HEK293T (cell line): ENCODE measurements around the gene SAA2.

Experiments used
- ELF4 ChIP-seq: fragments of 450-650 bp; IDR thresholded peaks from 2 replicates; pipeline ENCODE4 v1.6.1; 2017; ENCODE audit warnings: antibody characterized with exemption
- FOXA1 ChIP-seq: fragments of 450-650 bp; IDR thresholded peaks from 2 replicates; pipeline ENCODE4 v1.6.1; 2016; ENCODE audit warnings: mild to moderate bottlenecking
- FOXK2 ChIP-seq: fragments of 450-650 bp; IDR thresholded peaks from 2 replicates; pipeline ENCODE4 v1.6.1; 2016; ENCODE audit warnings: mild to moderate bottlenecking
- FOXM1 ChIP-seq: fragments of 450-650 bp; IDR thresholded peaks from 2 replicates; pipeline ENCODE4 v1.6.1; 2017; ENCODE audit warnings: mild to moderate bottlenecking, borderline replicate concordance
- HDGF ChIP-seq: fragments of 450-650 bp; IDR thresholded peaks from 2 replicates; pipeline ENCODE4 v1.6.1; 2017; ENCODE audit warnings: antibody characterized with exemption, borderline replicate concordance
- L3MBTL2 ChIP-seq: fragments of 450-650 bp; conservative IDR thresholded peaks from 2 replicates; pipeline ENCODE4 v1.6.1; 2016; ENCODE audit warnings: mild to moderate bottlenecking
- LEF1 ChIP-seq: fragments of 450-650 bp; IDR thresholded peaks from 2 replicates; pipeline ENCODE4 v1.6.1; 2017; ENCODE audit warnings: mild to moderate bottlenecking, borderline replicate concordance
- NFRKB ChIP-seq: fragments of 450-650 bp; IDR thresholded peaks from 2 replicates; pipeline ENCODE4 v1.6.1; 2016; ENCODE audit warnings: mild to moderate bottlenecking, moderate library complexity
- SP1 ChIP-seq: fragments of 450-650 bp; IDR thresholded peaks from 2 replicates; pipeline ENCODE4 v1.6.1; 2017
- SUZ12 ChIP-seq: fragments of 450-650 bp; IDR thresholded peaks from 2 replicates; pipeline ENCODE4 v1.6.1; 2016; ENCODE audit warnings: mild to moderate bottlenecking
- TARDBP ChIP-seq: fragments of 450-650 bp; IDR thresholded peaks from 2 replicates; pipeline ENCODE4 v1.6.1; 2016
- ZNF384 ChIP-seq: fragments of 450-650 bp; IDR thresholded peaks from 2 replicates; pipeline ENCODE4 v1.6.1; 2016
- TF ChIP-seq, protein P1 (sequence below): fragments of 450-650 bp; IDR thresholded peaks from 2 replicates; pipeline ENCODE4 v1.6.1; 2016

DNA sequence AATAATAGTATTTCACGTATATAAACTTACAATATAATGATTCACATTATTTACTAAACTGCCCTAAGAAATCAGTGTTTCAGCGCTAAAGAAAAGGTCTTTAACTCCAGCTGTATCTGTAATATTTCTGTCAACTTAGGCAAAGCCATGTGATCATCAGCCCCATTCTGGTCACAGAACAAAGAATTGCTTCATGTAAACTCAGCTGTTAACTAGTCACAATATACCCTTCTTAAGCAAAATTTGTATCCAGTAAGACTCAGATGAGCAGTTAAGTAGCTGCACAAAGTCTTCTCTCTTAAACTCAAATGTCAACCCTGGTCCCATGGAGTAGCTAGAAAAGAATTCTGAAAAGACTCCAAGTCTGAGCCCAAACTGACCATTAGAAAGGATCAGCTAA, 46.8 kb upstream of the SAA2 start:
- TF ChIP-seq ZNF384 (no peak), SP1 (no peak), TARDBP (no peak), ELF4 (no peak), FOXK2 (no peak), SUZ12 (no peak), FOXM1 (no peak), FOXA1 (no peak), NFRKB (no peak), HDGF (no peak), L3MBTL2 (no peak), LEF1 (no peak)
- TF ChIP-seq, protein P1, sequence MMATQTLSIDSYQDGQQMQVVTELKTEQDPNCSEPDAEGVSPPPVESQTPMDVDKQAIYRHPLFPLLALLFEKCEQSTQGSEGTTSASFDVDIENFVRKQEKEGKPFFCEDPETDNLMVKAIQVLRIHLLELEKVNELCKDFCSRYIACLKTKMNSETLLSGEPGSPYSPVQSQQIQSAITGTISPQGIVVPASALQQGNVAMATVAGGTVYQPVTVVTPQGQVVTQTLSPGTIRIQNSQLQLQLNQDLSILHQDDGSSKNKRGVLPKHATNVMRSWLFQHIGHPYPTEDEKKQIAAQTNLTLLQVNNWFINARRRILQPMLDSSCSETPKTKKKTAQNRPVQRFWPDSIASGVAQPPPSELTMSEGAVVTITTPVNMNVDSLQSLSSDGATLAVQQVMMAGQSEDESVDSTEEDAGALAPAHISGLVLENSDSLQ: no peak
